Fibroblast of the aortic adventitia (primary cell): Measurements from ENCODE around the gene ZNF555. TPM values are rescaled to one million over a fixed set of nuclear protein-coding genes. Genes with fewer than 3 reads are reported as not detected.

Experiments used
- DNase-seq: peaks from one replicate; pipeline ENCODE4 v3.0.0-alpha.2; 2010; ENCODE audit warnings: low read depth
- H3K4me3 ChIP-seq: 2 replicates; pipeline ENCODE4 v1.5.1; 2011; ENCODE audit warnings: low read depth, mild to moderate bottlenecking, control low read depth, low read length, moderate library complexity
- total RNA-seq: library from RNA; depleted of rRNA; stranded (reverse); fragments of >200 nt; gene quantifications from 2 replicates; pipeline ENCODE4 v1.2.3, GENCODE V29; 2012; ENCODE audit warnings: low replicate concordance
- TF ChIP-seq, protein P1 (sequence below): IDR thresholded peaks from 2 replicates; pipeline ENCODE4 v1.5.1; 2011; ENCODE audit warnings: mild to moderate bottlenecking, low read length, control low read depth, inconsistent platforms; ENCODE audit not compliant: insufficient read depth

The ZNF555 gene
- total RNA-seq, 1 donor, result 7.0 TPM

DNA sequence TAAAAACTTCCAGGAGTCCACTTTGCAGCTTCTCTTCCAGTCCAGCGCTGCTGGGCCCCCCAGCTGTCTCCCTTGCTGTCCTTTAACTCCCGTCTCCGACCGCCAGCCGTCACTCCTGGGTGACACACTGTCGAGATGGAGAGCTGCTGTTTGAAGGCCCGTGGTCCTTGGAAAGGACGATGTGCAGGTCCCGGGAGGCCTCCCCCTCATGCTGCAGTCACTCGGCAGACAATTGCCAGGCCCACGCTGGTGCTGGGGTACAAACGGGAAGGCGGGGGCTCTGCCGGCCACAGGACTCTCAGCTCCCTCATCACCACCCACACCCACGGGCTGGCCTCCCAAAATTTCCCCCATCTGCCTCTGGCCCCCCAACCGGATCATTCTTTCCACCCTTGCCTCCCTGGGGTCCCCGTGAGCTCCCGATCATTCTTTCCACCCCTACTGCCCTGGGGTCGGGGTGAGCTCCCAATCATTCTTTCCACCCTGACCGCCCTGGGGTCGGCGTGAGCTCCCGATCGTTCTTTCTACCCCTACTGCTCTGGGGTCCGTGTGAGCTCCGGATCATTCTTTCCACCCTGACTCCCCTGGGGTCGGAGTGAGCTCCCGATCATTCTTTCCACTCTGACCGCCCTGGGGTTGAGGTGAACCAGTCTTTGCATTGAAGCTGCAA is 37.7 kb upstream of the ZNF555 start:
- no peak for DNase-seq
- TF ChIP-seq, protein P1, sequence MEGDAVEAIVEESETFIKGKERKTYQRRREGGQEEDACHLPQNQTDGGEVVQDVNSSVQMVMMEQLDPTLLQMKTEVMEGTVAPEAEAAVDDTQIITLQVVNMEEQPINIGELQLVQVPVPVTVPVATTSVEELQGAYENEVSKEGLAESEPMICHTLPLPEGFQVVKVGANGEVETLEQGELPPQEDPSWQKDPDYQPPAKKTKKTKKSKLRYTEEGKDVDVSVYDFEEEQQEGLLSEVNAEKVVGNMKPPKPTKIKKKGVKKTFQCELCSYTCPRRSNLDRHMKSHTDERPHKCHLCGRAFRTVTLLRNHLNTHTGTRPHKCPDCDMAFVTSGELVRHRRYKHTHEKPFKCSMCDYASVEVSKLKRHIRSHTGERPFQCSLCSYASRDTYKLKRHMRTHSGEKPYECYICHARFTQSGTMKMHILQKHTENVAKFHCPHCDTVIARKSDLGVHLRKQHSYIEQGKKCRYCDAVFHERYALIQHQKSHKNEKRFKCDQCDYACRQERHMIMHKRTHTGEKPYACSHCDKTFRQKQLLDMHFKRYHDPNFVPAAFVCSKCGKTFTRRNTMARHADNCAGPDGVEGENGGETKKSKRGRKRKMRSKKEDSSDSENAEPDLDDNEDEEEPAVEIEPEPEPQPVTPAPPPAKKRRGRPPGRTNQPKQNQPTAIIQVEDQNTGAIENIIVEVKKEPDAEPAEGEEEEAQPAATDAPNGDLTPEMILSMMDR, result no peak

DNA sequence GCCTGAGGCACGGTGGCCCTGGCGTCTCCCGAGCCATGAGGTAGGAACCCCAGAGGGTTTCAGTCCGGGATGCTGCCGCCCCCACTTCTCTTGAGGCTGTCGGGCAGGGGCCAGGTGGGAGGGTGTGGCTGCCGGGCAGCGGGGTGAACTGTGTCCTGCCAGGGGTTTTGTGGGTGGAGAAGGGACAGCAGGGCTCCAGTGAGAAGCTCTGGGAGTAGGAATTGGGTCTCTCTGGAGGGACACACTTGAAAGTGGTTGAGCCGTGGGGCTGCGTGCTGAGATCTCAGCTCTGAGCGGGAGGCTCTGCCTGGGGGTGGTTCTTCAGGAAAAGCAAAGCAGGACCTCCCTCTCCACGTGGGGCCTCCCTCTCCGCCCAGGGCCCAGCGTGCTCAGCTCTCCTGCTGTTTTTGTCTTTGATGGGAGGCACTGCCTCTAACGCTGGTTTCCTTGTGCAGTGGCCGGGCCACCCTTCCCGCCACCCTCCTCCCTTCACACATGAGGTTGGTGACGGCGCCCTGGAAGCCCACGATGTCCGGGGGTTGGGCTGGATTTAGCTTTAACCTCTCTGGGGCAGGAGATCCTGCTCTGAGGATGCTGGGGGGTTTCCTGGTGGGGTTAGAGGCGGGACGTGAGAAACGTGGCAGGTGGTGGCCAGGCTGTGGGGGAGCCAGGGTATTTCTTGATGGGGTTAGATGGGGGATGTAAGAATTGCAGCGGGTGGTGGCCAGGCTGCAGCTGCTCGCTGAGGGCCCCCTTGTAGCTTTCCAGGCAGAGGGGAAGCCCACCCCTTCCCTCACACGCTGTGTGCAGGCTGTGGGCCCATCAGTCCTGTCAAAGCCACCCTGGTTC is 36.9 kb upstream of the ZNF555 start:
- H3K4me3 ChIP-seq, result no peak overlapping the region
- DNase-seq, result no peak
- TF ChIP-seq, protein P1, result no peak

More for the DNA sequence above, 37.7 kb upstream of the ZNF555 start:
- no peak overlapping the region for H3K4me3 ChIP-seq

DNA sequence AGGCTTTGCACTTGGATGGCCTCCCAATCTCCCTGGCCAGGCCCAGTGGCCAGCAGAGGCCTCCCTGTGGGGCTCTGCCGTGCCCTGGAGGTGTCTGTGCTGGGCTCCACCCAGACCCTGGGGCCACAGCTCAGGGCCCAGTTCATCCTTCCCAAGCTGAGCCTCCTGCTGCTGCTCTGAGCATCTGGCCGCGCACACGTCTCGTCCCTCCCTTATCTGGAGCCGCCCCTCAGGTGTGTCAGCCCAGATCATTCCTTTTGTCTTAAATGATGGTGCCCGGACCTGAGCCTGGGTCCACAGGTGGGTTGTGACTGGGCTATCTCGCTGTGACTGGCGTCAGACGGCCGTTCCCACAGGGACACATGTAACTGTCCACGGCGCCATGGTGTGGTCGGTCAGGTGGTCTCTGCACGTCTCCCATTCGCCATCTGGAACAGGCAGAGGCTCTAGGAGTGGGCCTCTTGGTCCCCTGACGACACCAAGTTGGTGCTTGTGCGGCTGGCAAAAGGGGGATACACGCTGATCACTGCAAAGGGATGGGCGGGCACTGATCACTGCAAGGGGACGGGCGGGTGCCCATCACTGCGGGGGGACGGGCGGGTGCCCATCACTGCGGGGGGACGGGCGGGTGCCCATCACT is 35.9 kb upstream of the ZNF555 start:
- TF ChIP-seq, protein P1, result no peak
- H3K4me3 ChIP-seq, result no peak overlapping the region
- DNase-seq, result no peak

DNA sequence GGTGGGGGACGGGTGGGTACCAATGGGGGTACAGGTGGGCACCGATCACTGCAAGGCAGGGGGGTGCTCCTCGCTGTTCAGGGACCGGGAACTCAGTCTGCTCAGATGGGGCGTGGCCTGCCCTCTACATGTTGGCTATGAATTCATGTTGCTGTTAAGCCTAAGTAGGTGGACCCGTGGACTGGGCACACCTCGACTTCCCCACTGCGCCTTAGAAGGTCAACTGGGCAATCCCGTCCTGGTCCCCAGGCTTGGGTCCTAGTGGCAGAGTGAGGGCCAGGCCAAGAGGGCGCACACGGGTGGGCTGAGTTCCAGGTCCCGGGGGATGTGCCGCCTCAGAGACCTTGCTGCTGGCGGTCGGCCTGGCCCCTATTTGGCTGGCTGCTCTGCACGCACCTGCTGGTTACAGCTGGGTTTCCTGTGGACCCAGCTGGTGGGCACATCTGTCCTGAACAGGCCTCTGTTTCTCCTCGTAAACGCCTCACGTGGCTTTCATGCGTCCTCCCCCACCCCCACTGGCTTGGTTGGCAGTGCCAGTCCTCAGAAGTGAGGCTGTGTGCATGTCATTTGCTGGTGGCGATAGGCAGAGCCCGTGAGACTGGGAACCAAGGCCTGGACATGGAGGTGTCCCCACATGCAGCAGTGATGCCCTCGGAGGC is 35.2 kb upstream of the ZNF555 start:
- DNase-seq, result no peak

DNA sequence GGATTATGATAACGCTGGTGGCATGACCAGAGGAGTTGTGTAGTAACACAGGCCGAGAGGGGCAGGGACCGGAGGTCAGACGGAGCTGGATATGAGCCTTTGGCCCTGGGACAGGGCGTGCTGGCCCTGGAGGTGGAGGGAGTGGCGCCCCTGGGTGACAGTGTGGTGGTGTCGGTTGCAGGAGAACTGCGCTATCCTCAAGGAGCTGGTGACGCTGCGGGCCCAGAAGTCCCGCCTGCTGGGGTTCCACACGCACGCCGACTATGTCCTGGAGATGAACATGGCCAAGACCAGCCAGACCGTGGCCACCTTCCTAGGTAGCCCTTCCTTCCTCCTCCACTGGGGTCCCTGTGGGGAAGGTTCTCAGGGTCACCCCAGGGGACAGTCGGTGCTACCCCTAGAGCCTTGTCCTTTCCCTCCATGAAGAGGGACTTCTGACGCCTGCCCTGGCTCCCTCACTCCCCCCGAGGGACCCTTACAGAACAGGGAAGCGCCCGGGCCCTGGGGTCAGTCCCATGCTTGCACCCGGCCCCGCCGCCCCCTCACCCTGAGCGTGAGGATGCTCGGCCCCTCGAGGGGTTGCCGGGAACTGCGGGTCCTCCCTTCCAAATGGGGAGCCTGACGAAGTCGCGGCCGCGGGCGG is 34.4 kb upstream of the ZNF555 start:
- TF ChIP-seq, protein P1, result no peak
- no peak for DNase-seq
- no peak overlapping the region for H3K4me3 ChIP-seq

More for the DNA sequence above, 35.2 kb upstream of the ZNF555 start:
- TF ChIP-seq, protein P1, result no peak
- H3K4me3 ChIP-seq, result no peak overlapping the region

DNA sequence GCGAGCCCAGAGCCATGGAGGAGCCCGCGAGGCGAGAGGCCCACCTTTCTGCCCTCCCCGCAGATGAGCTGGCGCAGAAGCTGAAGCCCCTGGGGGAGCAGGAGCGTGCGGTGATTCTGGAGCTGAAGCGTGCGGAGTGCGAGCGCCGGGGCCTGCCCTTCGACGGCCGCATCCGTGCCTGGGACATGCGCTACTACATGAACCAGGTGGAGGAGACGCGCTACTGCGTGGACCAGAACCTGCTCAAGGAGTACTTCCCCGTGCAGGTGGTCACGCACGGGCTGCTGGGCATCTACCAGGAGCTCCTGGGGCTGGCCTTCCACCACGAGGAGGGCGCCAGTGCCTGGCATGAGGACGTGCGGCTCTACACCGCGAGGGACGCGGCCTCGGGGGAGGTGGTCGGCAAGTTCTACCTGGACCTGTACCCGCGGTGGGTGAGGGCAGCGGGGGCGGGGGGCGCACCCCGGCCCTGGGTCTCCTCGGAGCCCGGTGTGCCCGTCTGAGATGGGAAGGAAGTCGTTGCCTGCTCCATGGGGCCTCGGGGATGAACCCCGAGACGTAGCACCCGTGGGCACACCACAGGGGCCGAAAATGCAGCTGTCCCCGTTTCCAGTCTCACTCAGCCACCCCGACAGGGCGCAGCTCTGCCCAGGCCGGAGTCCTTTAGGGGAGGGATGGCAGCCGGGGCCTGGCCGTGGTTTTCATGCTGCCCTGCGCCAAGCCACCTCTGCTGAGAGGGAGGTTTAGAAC is 33.7 kb upstream of the ZNF555 start:
- no peak for DNase-seq
- H3K4me3 ChIP-seq, result no peak overlapping the region
- TF ChIP-seq, protein P1, result no peak
